CD4-positive, alpha-beta T cell treated with Interleukin-17A for 1 hour (primary cell): ENCODE results near the gene GLB1L2.

Experiments
- DNase-seq: peaks from one replicate; pipeline ENCODE4 v3.0.0-alpha.2; 2020

The GLB1L2 gene

GRCh38 chr11:134370526-134371435, 39.0 kb downstream of the GLB1L2 start:
- DNase-seq = no peak

- DNase-seq = no peak
These were observed 39.8 kb downstream of the GLB1L2 start for GRCh38 chr11:134371436-134372185.

DNA sequence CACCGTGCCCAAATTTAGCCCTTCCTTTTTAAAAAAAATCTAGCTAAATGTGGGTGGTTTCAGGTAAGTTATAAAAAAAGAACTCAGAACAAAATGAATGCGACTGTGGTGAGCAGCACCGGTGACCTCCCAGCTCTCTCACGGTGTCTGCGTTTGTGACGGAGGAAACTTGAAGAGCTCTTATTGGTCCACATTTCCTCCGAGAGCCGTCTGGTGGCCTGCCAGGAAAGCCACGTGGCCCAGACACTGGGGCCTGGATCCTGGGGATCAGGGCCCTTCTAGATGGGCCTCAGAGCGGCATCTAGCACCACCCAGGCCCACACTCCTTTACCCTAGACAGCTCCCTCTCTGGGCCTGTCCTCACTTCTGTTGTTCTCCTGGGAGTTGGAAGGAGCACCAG, 40.7 kb downstream of the GLB1L2 start:
- no peak for DNase-seq

- no peak for DNase-seq
These were observed 41.2 kb downstream of the GLB1L2 start for GRCh38 chr11:134372961-134373360.

DNA sequence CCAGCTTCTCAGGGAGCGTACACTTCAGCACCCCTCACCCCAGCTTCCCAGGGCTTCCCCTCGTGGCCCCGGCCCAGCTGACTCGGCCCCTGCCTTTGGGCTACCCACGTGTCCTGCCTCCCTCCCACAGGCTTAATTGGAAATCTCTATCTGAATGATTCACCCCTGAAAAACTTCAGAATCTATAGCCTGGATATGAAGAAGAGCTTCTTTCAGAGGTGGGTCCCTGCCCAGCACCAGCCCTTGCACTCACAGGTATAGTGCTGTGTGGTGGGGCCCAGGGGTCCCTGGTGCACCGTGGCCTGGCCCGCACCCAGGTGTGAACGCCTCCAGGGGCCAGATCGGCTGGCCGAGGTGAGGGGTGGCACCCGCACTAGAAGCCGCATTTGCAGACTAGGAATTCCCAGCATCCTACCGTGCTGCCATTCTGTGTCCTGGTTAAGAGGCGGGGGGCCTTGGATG, 41.8 kb downstream of the GLB1L2 start:
- DNase-seq = no peak

- DNase-seq = no peak
These were observed 42.4 kb downstream of the GLB1L2 start for GRCh38 chr11:134374171-134374570.

- no peak for DNase-seq
These were observed 43.2 kb downstream of the GLB1L2 start for GRCh38 chr11:134374891-134375550.

DNA sequence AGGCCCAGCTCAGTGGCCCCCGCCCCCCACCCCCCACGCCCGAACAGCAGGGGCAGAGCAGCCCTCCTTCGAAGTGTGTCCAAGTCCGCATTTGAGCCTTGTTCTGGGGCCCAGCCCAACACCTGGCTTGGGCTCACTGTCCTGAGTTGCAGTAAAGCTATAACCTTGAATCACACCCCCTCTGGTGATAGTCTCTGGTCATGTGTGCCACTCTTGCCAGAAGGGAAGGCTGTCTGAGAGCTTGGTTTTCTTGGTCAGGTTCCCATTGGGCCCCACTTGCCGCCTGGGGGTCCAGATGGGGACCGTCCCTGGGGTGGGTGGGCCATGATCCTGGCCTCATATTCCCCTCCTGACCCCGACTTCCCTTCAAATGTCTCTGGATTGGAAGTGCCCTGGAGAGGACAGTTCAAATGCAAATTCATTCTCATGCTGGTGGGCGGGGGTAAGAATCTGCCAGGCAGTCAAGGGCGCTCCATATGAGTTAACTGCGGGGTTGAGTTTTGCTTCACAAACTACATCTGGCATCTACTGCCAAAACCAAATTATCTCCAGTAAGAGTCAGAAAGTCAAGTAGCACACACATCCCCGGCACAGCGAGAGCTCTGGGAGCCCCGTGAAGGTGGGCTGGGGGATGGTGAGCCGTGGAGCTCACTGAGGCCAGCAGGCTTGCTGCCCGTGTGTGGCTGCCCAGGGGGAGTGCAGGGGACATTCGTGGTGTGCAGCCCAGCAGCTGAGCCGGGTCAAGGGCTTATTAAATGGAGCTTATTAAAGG, 44.5 kb downstream of the GLB1L2 start:
- DNase-seq = no peak

DNA sequence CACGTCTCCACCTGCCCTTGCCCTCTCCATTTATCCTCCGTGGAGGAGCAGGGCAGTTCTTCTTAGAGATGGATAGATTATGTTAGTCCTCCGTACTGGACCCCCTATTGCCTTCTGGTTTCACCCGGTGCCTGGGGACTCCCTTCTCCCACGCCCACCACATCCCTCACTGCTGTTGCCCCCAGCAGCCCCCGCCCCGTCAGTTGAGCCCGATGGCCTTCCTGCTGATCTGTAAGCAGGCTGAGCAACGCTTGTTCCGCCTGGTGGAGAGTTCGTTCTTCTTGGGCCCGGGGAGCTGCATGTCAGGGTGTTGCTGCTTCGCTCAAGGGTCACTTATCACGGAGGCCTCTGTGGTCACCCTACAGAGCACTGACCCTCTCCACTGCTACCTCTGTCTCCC, 46.1 kb downstream of the GLB1L2 start:
- DNase-seq = no peak

GRCh38 chr11:134379241-134379640, 47.5 kb downstream of the GLB1L2 start:
- DNase-seq = no peak

GRCh38 chr11:134380229-134380628, 48.4 kb downstream of the GLB1L2 start:
- DNase-seq = no peak

DNA sequence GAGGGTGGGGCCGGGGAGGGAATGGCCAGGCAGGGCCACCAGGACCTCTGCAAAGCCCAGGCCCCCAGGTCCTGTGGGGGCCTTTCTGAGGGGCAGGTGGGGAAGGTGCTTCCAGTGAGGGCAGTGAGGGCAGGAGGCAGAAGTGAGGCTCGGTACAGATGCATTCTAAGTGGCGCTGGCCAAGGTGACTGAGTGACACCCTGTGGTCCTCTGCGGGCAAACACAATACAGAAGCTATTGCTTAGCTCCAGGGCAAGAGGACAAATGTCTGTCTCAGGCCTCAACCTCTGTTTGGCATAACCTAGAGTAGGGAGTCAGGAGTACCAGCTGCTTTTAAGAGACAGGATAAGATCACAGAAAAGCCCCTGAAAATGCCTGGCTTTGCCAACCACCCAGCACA, 49.0 kb downstream of the GLB1L2 start:
- DNase-seq = no peak

DNA sequence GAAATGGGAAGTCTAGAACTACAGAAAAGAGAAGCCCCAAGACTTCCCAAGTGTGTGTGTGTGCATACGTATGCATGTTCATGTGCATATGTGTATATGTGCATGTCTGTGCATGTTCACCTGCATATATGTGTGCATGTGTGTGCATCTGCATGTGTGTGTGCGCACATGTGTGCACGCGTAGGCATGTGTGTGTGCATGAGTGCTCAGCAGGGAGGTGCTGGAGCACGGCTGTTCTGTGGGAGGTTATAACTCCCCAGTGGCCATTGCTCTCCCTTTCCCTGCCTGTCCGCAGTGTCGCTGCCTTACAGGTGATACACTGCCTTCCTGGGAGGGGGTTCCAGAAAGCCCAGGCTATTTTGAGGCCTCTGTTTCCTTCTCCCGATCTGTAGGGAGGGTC, 50.5 kb downstream of the GLB1L2 start:
- DNase-seq = no peak

DNA sequence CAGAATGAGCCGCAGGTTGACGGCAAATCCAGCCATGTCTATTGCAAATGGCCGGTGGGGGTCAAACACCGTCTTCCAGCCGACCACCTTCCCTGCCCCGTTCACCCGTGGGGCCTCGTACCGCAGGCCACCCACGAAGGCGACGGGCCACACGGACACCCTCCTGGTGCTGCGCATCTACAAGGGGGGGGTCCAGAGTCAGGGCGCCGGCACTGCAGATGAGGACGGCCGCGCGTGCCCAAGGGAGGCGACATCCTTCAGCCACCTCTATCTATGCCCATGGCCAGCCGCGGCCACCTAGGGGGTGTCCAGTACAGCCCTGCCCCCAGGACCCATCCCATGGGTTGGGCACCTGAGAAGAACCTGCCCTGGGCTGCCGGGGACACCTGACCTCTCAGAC, 51.0 kb downstream of the GLB1L2 start:
- no peak for DNase-seq

DNA sequence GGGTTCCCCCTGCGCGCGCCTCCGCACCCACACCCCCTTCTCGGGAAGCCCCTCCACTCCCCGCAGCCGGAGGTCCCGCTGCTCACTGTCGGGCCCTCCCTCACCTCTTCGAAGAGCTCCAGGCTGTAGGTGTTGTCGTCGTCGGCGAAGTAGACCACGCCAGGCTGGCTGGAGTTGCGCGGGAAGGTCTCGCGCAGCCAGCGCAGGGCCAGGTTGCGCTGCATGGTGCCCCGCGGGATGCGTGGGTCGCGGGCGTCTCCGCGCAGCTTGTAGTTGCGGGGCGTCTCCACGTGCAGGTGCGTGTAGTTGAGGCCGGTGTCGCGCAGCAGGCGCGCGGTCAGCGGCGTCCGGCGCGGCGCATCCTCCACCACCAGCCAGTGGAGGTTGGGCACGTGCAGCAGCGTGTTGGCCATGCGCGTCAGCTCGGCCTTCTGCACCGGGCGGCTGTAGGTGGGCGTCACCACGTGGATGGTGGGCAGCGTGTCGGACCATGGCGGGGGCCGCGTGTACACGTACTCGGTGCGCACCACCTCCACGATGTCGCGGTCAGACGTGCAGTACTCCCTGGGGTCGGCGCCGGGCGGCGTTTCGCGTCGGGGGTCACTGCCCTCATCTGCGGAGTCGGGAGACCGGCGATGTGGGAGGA, 51.9 kb downstream of the GLB1L2 start:
- DNase-seq = no peak

DNA sequence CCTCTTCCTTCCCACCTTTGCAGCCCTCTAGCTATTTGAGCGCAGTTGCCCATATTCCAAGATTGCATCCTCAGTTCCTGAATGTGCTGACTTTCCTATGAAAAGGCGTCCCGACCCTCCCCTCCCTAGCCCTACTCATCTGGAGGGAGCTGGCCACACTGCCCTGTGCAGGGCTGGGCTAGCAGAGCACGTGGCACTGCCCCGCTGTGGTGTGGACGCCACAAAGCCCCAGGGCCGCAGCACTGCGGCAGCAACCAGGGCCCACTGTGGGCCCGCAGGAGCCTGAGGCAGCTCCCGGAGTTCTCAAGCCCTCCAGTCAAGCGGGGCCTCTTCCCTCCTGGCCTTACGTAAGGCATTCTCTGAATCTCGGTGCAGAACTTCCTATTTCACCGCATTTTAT, 52.6 kb downstream of the GLB1L2 start:
- DNase-seq = no peak

- DNase-seq = no peak
These were observed 53.4 kb downstream of the GLB1L2 start for GRCh38 chr11:134385171-134385570.

GRCh38 chr11:134385774-134386565, 54.2 kb downstream of the GLB1L2 start:
- no peak for DNase-seq

- peak; percentile 9 for DNase-seq
These were observed 55.2 kb downstream of the GLB1L2 start for GRCh38 chr11:134386945-134387344.

GRCh38 chr11:134387501-134387900, 55.7 kb downstream of the GLB1L2 start:
- no peak for DNase-seq

GRCh38 chr11:134388590-134388989, 56.8 kb downstream of the GLB1L2 start:
- no peak for DNase-seq
